ENCODE measurements around the gene PRKCQ. TPM values are rescaled to one million over a fixed set of nuclear protein-coding genes. Genes with fewer than 3 reads are reported as not detected.

The PRKCQ gene
- total and polyA plus RNA-seq, 2 of the 8 experiments (the other 6 are each of a cell fraction or from before 2014, with no cell fraction given) = 9.1 to 22.6 TPM

- H4K20me1 ChIP-seq (replicated peaks in 1 of 2; ENCODE audit: control insufficient read depth in 1 of 2, insufficient read depth in 2 of 2, low read length in 2 of 2) = peaks cover 0 to 3% of the 10 kb centered on the region in 2 experiments
- POLR2A ChIA-PET (ENCODE audit: partially characterized antibody) = no interaction called here
- no peak overlapping the region for H2BK20ac ChIP-seq (ENCODE audit: low read length)
- no peak overlapping the region for H2BK15ac ChIP-seq (ENCODE audit: low read length)
- H3K56ac ChIP-seq (replicated peaks; ENCODE audit: insufficient read length, low read depth, low read length) = no peak overlapping the region
- H3K9me3 ChIP-seq (ENCODE audit: insufficient read depth in 2 of 2, low read depth in 1 of 2, low read length in 1 of 2) = no peaks in the 10 kb centered on the region
- TF ChIP-seq SIN3A (conservative IDR thresholded peaks at IDR 0.05 in 1 of 2, IDR thresholded peaks at IDR 0.05 in 1 of 2; ENCODE audit: low read depth in 1 of 2, low read length in 2 of 2) (no peak), PHF8 (conservative IDR thresholded peaks at IDR 0.05; ENCODE audit: low read depth, low read length) (no peak), SAP30 (IDR thresholded peaks at IDR 0.05; ENCODE audit: insufficient read depth, insufficient replicate concordance, low read length) (no peak), NANOG (IDR thresholded peaks at IDR 0.05; ENCODE audit: insufficient read depth, low read depth, low read length, poor library complexity, severe bottlenecking) (no peak), SUZ12 (IDR thresholded peaks at IDR 0.05; ENCODE audit: low read length) (no peak), KDM1A (IDR thresholded peaks at IDR 0.05; ENCODE audit: borderline replicate concordance, low read length) (no peak), FOSL1 (IDR thresholded peaks at IDR 0.05; ENCODE audit: insufficient read depth, low read depth, low read length) (no peak), POU5F1 (IDR thresholded peaks at IDR 0.05; ENCODE audit: low read depth, low read length) (no peak), BRCA1 (IDR thresholded peaks at IDR 0.05; ENCODE audit: low read depth, low read length) (no peak), SP2 (IDR thresholded peaks at IDR 0.05; ENCODE audit: low read length) (no peak)
- TF ChIP-seq, protein P1, sequence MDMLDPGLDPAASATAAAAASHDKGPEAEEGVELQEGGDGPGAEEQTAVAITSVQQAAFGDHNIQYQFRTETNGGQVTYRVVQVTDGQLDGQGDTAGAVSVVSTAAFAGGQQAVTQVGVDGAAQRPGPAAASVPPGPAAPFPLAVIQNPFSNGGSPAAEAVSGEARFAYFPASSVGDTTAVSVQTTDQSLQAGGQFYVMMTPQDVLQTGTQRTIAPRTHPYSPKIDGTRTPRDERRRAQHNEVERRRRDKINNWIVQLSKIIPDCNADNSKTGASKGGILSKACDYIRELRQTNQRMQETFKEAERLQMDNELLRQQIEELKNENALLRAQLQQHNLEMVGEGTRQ (IDR thresholded peaks at IDR 0.05; ENCODE audit: low read length) = no peak
- no peak overlapping the region for H2BK120ac ChIP-seq (replicated peaks; ENCODE audit: low read depth, low read length)
- no peak overlapping the region for H3K14ac ChIP-seq (ENCODE audit: insufficient read length)
- no peaks in the 10 kb centered on the region for H3K23me2 ChIP-seq (ENCODE audit: low read depth, low read length)
- H3K4ac ChIP-seq (replicated peaks; ENCODE audit: insufficient read length, low read depth, low read length) = no peak overlapping the region
- no peak overlapping the region for H3K4me2 ChIP-seq (ENCODE audit: insufficient read depth in 1 of 2, low read depth in 2 of 2, low read length in 2 of 2)
- FAIRE-seq (no peak), DNase-seq (ENCODE audit: low read depth in 1 of 2, low spot score in 2 of 2) (no peak)
- no peak overlapping the region for H3K9ac ChIP-seq (replicated peaks in 1 of 4; ENCODE audit: extremely low read depth in 1 of 4, low read depth in 3 of 4, low read length in 3 of 4)
- no peak overlapping the region for H4K5ac ChIP-seq (ENCODE audit: insufficient read length, low read depth, low read length)
- no peak overlapping the region for H3K27ac ChIP-seq (ENCODE audit: low read depth, low read length)
- H3K4me1 ChIP-seq (replicated peaks in 1 of 4; ENCODE audit: control insufficient read depth in 3 of 4, insufficient read depth in 4 of 4, low read length in 3 of 4) = peaks cover 0 to 4% (median 0%) of the 10 kb centered on the region in 4 experiments; a peak in 1 of 7 replicates
- H3K79me2 ChIP-seq (ENCODE audit: control insufficient read depth in 1 of 2, insufficient read depth in 2 of 2, low read length in 2 of 2) = no peaks in the 10 kb centered on the region
- no peak overlapping the region for H2AK5ac ChIP-seq (ENCODE audit: low read depth, low read length)
- H3K18ac ChIP-seq (ENCODE audit: extremely low read depth, low read length) = no peak overlapping the region
- no peak overlapping the region for H3K23ac ChIP-seq (ENCODE audit: insufficient read length)
- no peaks in the 10 kb centered on the region for H3K79me1 ChIP-seq (ENCODE audit: low read depth, low read length)
- no peaks in the 10 kb centered on the region for H3K36me3 ChIP-seq (ENCODE audit: control insufficient read depth in 2 of 4, insufficient read depth in 4 of 4, low read length in 3 of 4)
- H2BK12ac ChIP-seq (ENCODE audit: low read depth, low read length) = no peak overlapping the region
- 85% methylated on average over 6 of the region's 6 CpGs; no CpG with 5 or more reads in 1 of the 2 experiments for WGBS, 2 experiments (ENCODE audit: extremely low coverage in 1 of 2, insufficient coverage in 1 of 2, insufficient read length in 1 of 2, insufficient replicate concordance in 2 of 2, low coverage in 1 of 2, low lambda C conversion rate in 2 of 2, missing lambda C conversion rate in 1 of 2)
- no peak overlapping the region for H2AFZ ChIP-seq (ENCODE audit: low read length)
- H4K8ac ChIP-seq (ENCODE audit: extremely low read depth, insufficient read depth, low read length) = no peak overlapping the region
- no peak overlapping the region for H3K4me3 ChIP-seq (ENCODE audit: extremely low read depth in 1 of 4, insufficient read depth in 2 of 4, low read depth in 3 of 4, low read length in 4 of 4)
- no peaks in the 10 kb centered on the region for H3K27me3 ChIP-seq (replicated peaks in 1 of 4; ENCODE audit: control insufficient read depth in 3 of 4, extremely low read depth in 1 of 4, insufficient read depth in 3 of 4, low read length in 3 of 4)
- CTCF ChIA-PET (ENCODE audit: partially characterized antibody) = interaction anchor here (1.0 to 4.6 kb wide), 3 partner anchors 9 to 532 kb away, joined by 3 to 16 read pairs (median 4); no protein-coding TSS in a partner anchor
- H4K91ac ChIP-seq (replicated peaks; ENCODE audit: insufficient read length, low read length) = no peak overlapping the region
- H2BK5ac ChIP-seq (ENCODE audit: low read depth, low read length) = no peak overlapping the region
Measured at GRCh38 chr10:6522230-6522629, 57.8 kb downstream of the PRKCQ start.
